Mucosa of rectum (tissue), 2 donors: ENCODE data around the gene ETNPPL.

Experiments used
- H3K27ac ChIP-seq, 2 donors: one replicate each; pipeline ENCODE4 v1.7.0; 2013; ENCODE audit warnings: inconsistent platforms in 2 of 2, low read depth in 2 of 2, low read length in 2 of 2
- H3K27me3 ChIP-seq, 2 donors: one replicate each; pipeline ENCODE4 v1.7.0; 2013; ENCODE audit warnings: low read length in 2 of 2; ENCODE audit not compliant: control insufficient read depth in 2 of 2, insufficient read depth in 2 of 2
- H3K36me3 ChIP-seq, 2 donors: one replicate each; pipeline ENCODE4 v1.7.0; 2013; ENCODE audit warnings: low read length in 2 of 2; ENCODE audit not compliant: control insufficient read depth in 2 of 2, insufficient read depth in 2 of 2
- H3K4me1 ChIP-seq, 2 donors: one replicate each; pipeline ENCODE4 v1.7.0; 2013; ENCODE audit warnings: low read length in 2 of 2, mild to moderate bottlenecking in 1 of 2; ENCODE audit not compliant: control insufficient read depth in 2 of 2, insufficient read depth in 2 of 2
- H3K4me3 ChIP-seq, 2 donors: one replicate each; pipeline ENCODE4 v1.7.0; 2013; ENCODE audit warnings: low read length in 2 of 2
- H3K9ac ChIP-seq, 2 donors: one replicate each; pipeline ENCODE4 v1.7.0; 2013; ENCODE audit warnings: low read length in 2 of 2, low read depth in 1 of 2, mild to moderate bottlenecking in 1 of 2
- H3K9me3 ChIP-seq, 2 donors: one replicate each; pipeline ENCODE4 v1.7.0; 2013; ENCODE audit warnings: low read length in 2 of 2; ENCODE audit not compliant: control insufficient read depth in 2 of 2
- donor health status: healthy.
- donor health status: Normal muscosa, but diverticular disease.

ETNPPL gene

DNA sequence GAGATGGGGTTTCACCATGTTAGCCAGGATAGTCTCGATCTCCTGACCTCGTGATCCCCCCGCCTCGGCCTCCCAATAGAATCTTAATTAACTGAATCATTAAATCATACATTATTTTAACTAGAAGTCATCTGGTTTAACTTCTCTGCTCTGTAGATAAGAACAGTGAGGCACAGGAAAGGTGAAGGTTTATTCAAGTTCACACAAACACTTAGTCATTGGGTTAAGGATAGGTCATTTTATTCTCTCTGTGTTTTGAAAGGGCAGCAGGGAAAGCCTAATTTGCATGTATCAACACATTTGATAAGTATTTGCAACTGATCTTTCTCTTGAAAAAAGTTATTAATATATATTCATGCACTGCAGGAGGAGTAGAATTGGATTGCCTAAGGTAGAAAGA lies 1.1 kb upstream of the ETNPPL start:
- H3K36me3 ChIP-seq = no peaks in the 10 kb centered on the region
- H3K4me1 ChIP-seq = peaks cover 0 to 2% of the 10 kb centered on the region in 2 donors
- peaks cover 7 to 23% of the 10 kb centered on the region in 2 donors for H3K27me3 ChIP-seq
- H3K4me3 ChIP-seq = no peak overlapping the region
- no peak overlapping the region for H3K9ac ChIP-seq
- no peaks in the 10 kb centered on the region for H3K9me3 ChIP-seq
- no peak overlapping the region for H3K27ac ChIP-seq

DNA sequence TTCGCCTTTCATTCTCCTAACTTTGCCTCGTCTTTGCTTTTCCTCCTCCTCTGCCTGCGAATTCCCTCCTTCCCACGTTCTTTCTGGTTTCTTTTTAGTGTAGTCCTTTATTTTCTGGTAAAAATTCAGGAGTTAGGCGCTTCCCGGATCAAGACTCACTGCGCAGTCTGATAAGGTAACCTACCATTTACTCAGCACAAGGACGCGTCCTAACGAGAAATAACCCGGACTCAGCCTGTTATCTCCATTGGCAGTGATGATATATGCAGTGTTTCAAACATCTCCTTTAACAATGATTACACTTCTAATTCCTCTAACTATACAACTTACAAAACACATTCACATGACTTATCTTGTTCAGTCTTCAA lies 357 bp upstream of the ETNPPL start:
- Histone ChIP-seq H3K27me3 (peaks cover 7 to 23% of the 10 kb centered on the region in 2 donors), H3K27ac (no peak overlapping the region), H3K9ac (no peak overlapping the region), H3K4me1 (peaks cover 0 to 2% of the 10 kb centered on the region in 2 donors), H3K4me3 (peak overlapping the region; percentile 55 to 69), H3K36me3 (no peaks in the 10 kb centered on the region), H3K9me3 (no peaks in the 10 kb centered on the region)

GRCh38 chr4:108758498-108758897 lies 4.4 kb downstream of the ETNPPL start:
- Histone ChIP-seq H3K9ac (no peak overlapping the region), H3K9me3 (no peaks in the 10 kb centered on the region), H3K36me3 (no peaks in the 10 kb centered on the region), H3K4me1 (peaks cover 0 to 2% of the 10 kb centered on the region in 2 donors), H3K4me3 (no peak overlapping the region), H3K27me3 (peaks cover 3 to 23% of the 10 kb centered on the region in 2 donors), H3K27ac (no peak overlapping the region)

GRCh38 chr4:108754327-108754726 lies 8.5 kb downstream of the ETNPPL start:
- Histone ChIP-seq H3K4me3 (no peak overlapping the region), H3K27me3 (no peaks in the 10 kb centered on the region), H3K27ac (no peak overlapping the region), H3K36me3 (no peaks in the 10 kb centered on the region), H3K4me1 (no peaks in the 10 kb centered on the region), H3K9me3 (no peaks in the 10 kb centered on the region), H3K9ac (no peak overlapping the region)

- Histone ChIP-seq H3K9ac (no peak overlapping the region), H3K36me3 (no peaks in the 10 kb centered on the region), H3K9me3 (no peaks in the 10 kb centered on the region), H3K27me3 (no peaks in the 10 kb centered on the region), H3K4me1 (no peaks in the 10 kb centered on the region), H3K4me3 (no peak overlapping the region), H3K27ac (no peak overlapping the region)
These were observed 11.5 kb downstream of the ETNPPL start for GRCh38 chr4:108751321-108751720.

- no peaks in the 10 kb centered on the region for H3K36me3 ChIP-seq
- H3K27me3 ChIP-seq = no peaks in the 10 kb centered on the region
- no peak overlapping the region for H3K4me3 ChIP-seq
- H3K9ac ChIP-seq = no peak overlapping the region
- no peaks in the 10 kb centered on the region for H3K4me1 ChIP-seq
- no peaks in the 10 kb centered on the region for H3K9me3 ChIP-seq
- H3K27ac ChIP-seq = no peak overlapping the region
These were observed 13.7 kb downstream of the ETNPPL start for GRCh38 chr4:108749119-108749518.

GRCh38 chr4:108746511-108746910 lies 16.3 kb downstream of the ETNPPL start:
- H3K9ac ChIP-seq = no peak overlapping the region
- no peaks in the 10 kb centered on the region for H3K4me1 ChIP-seq
- no peak overlapping the region for H3K27ac ChIP-seq
- no peaks in the 10 kb centered on the region for H3K9me3 ChIP-seq
- no peak overlapping the region for H3K4me3 ChIP-seq
- H3K36me3 ChIP-seq = no peaks in the 10 kb centered on the region
- H3K27me3 ChIP-seq = no peaks in the 10 kb centered on the region

GRCh38 chr4:108744307-108744706 lies 18.5 kb downstream of the ETNPPL start:
- no peaks in the 10 kb centered on the region for H3K9me3 ChIP-seq
- no peaks in the 10 kb centered on the region for H3K36me3 ChIP-seq
- H3K27ac ChIP-seq = no peak overlapping the region
- no peak overlapping the region for H3K4me3 ChIP-seq
- H3K27me3 ChIP-seq = no peaks in the 10 kb centered on the region
- no peaks in the 10 kb centered on the region for H3K4me1 ChIP-seq
- no peak overlapping the region for H3K9ac ChIP-seq

- Histone ChIP-seq H3K9ac (no peak overlapping the region), H3K4me3 (no peak overlapping the region), H3K4me1 (no peaks in the 10 kb centered on the region), H3K9me3 (no peaks in the 10 kb centered on the region), H3K27ac (no peak overlapping the region), H3K36me3 (no peaks in the 10 kb centered on the region), H3K27me3 (no peaks in the 10 kb centered on the region)
These were observed 20.1 kb downstream of the ETNPPL start for GRCh38 chr4:108742451-108743420.

DNA sequence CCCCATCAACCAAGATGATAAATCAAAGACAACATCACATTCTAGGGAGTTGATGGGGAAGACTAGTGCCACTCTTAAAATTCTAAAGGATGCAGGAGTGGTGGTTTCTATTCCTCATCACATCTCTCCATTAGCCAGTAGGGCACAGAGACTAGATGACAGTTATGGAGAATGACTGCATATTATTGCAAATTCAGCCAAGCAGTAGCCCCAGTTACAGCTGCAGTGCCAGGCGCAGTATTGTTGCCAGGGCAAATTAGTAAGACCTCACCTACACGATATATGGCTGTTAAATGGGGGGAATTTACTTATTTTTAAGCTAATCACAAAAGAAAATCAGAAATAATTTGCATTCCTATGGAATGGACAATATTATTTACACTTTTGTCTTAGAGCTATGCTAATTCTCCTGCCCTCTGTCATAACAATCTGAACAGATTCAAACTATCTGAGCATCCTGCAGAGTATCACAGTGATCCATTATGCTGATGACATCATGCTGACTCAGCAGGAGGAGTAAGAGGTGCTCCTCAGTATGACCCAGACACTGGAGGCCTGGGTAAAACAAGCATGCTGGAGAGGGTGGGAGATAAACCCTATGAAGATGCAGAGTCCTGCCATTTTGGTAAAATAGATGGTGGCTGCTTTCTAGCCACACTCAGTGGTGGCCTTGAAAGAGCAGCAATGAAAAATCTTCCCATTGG lies 24.7 kb downstream of the ETNPPL start:
- Histone ChIP-seq H3K27me3 (no peaks in the 10 kb centered on the region), H3K27ac (no peak overlapping the region), H3K9me3 (no peaks in the 10 kb centered on the region), H3K4me3 (no peak overlapping the region), H3K36me3 (no peaks in the 10 kb centered on the region), H3K4me1 (no peaks in the 10 kb centered on the region), H3K9ac (no peak overlapping the region)
